Left cardiac atrium (tissue), 4 donors: ENCODE measurements around the gene SAT1. TPM values are rescaled to one million over a fixed set of nuclear protein-coding genes. Genes with fewer than 3 reads are reported as not detected.

Source experiments
- ATAC-seq, 2 donors: fragments of 200-7000 bp; cut with Tn5 transposase; one replicate each; pipeline ENCODE4 v1.9.1; 2020; ENCODE audit warnings: mild to moderate bottlenecking in 2 of 2, moderate library complexity in 2 of 2
- DNase-seq: peaks from one replicate; pipeline ENCODE4 v3.0.0-alpha.2; 2020
- intact Hi-C, 2 donors: fragments of 100-400 bp; cut with DNase I; formaldehyde crosslinking; loops; one replicate each; pipeline versions ENCODE4 v1.14.1 to v1.15.1; 2022 to 2023
- total RNA-seq, 2 donors: library from RNA; stranded (reverse); fragmentation: NEBNext Ultra II Directional; extraction: Animal tissue kit (Norgen Biotek cat#: 25700); gene quantifications; one replicate each; pipeline ENCODE4 v1.2.1, GENCODE V29; 2021
- donor health status: DM: no; HTN: yes; CAD: no.
- donor health status: DM: no; HTN: yes; CAD: no; lungs with severe emphysema.
- donor health status: DM: yes; HTN: yes; CAD: no.
- donor health status: Dilated cardiomyopathy.

Gene SAT1
- total RNA-seq, 2 donors from 2014 or later = 291 to 408 TPM

- no peak for DNase-seq
- intact Hi-C loops = no loop called here
- no peak for ATAC-seq
Measured at GRCh38 chrX:23822841-23823240, 39.9 kb downstream of the SAT1 start.

- DNase-seq = no peak
- intact Hi-C loops = no loop called here
- ATAC-seq = no peak
Measured at GRCh38 chrX:23825675-23826074, 42.7 kb downstream of the SAT1 start.

GRCh38 chrX:23826216-23826615 is 43.2 kb downstream of the SAT1 start:
- ATAC-seq = no peak
- intact Hi-C loops = no loop called here
- no peak for DNase-seq

- intact Hi-C loops = no loop called here
- DNase-seq = no peak
- ATAC-seq = no peak
Measured at GRCh38 chrX:23826653-23827052, 43.7 kb downstream of the SAT1 start.

- DNase-seq = no peak
- intact Hi-C loops = no loop called here
- no peak for ATAC-seq
Measured at GRCh38 chrX:23828881-23829280, 45.9 kb downstream of the SAT1 start.

- no peak for DNase-seq
- ATAC-seq = no peak
- intact Hi-C loops = no loop called here
Measured at GRCh38 chrX:23832721-23833120, 49.7 kb downstream of the SAT1 start.

Other genes starting within 250 kb of the SAT1 start
- gene PRDX4, start 115.7 kb upstream of the SAT1 start, total RNA-seq = 10 to 100 TPM; 65.2 to 77.4 TPM
- gene ACOT9, start 39.9 kb upstream of the SAT1 start, total RNA-seq = 10 to 100 TPM; 42.4 to 50.6 TPM
- 10 to 100 TPM; 70.0 to 70.9 TPM for gene APOO, start 124.8 kb downstream of the SAT1 start, total RNA-seq
- under 1 TPM in 1 of 2 donors, not detected in 1; 0.42 TPM for gene CXorf58, start 124.8 kb downstream of the SAT1 start, total RNA-seq
- 1 to 10 TPM; 4.8 to 6.0 TPM for gene KLHL15, start 244.0 kb downstream of the SAT1 start, total RNA-seq